HCT116 (cell line): ENCODE measurements around the gene MCC. TPM values are rescaled to one million over a fixed set of nuclear protein-coding genes. Genes with fewer than 3 reads are reported as not detected.

Experiments used
- ATAC-seq: fragments of 200-7000 bp; cut with Tn5 transposase; 2 replicates; pipeline ENCODE4 v1.9.1; 2020; ENCODE audit warnings: mild to moderate bottlenecking, moderate library complexity
- BruUV-seq: library from RNA; stranded (reverse); fragments of 400-500 nt; replicated peaks from 2 replicates; lab custom pipeline; 2021; lab: Mats Ljungman, UMichigan
- CTCF ChIA-PET: fragments of 300-600 bp; sonication (Branson Sonifier 250); formaldehyde crosslinking; loops from one replicate; lab custom pipeline; 2021; ENCODE audit warnings: antibody characterized with exemption; lab: Charles Lee
- POLR2A ChIA-PET: fragments of 300-600, 350-600 bp; sonication (Branson Sonifier 250); formaldehyde crosslinking; loops from one replicate; lab custom pipeline; 2021; ENCODE audit warnings: antibody characterized with exemption; lab: Charles Lee
- RAD21 ChIA-PET, 2 experiments: fragments of 300-600 bp; sonication (Branson Sonifier 250); formaldehyde crosslinking; loops; one replicate each; lab custom pipeline; 2023; ENCODE audit warnings: low total read pairs in 2 of 2; ENCODE audit not compliant: uncharacterized antibody in 2 of 2, unreplicated experiment in 2 of 2, low non-redundant PET in 1 of 2; lab: Charles Lee
- DNase-seq: peaks from one replicate; pipeline ENCODE4 v3.0.0-alpha.2; 2010; ENCODE audit warnings: low read depth, low spot score
- H2AFZ ChIP-seq: fragments of 200-600 bp; shearing (Covaris generic), sonication (generic); 2 replicates; pipeline ENCODE4 v1.6.1; 2017; ENCODE audit warnings: low read depth, mixed run types, mixed read lengths, antibody characterized with exemption, low read length; ENCODE audit not compliant: poor library complexity, severe bottlenecking
- H3K27ac ChIP-seq: 2 replicates; pipeline ENCODE4 v1.5.1; 2012; ENCODE audit warnings: low read depth, low read length
- H3K27me3 ChIP-seq: fragments of 200-600 bp; sonication (generic); 2 replicates; pipeline ENCODE4 v1.6.1; 2016; ENCODE audit warnings: mixed run types, low read length, mixed read lengths; ENCODE audit not compliant: insufficient read depth
- H3K36me3 ChIP-seq, 2 experiments: fragments of 200-500 bp in 1 of 2; fragments of 200-600 bp in 1 of 2; sonication (Bioruptor generic) in 1 of 2; sonication (generic) in 1 of 2; 2 replicates each; pipeline versions ENCODE4 v1.5.1 to v1.6.1; 2014 to 2016; ENCODE audit warnings: low read length in 2 of 2, inconsistent platforms in 1 of 2, mixed read lengths in 1 of 2, mixed run types in 1 of 2; ENCODE audit not compliant: insufficient read depth in 2 of 2, control insufficient read depth in 1 of 2
- H3K4me1 ChIP-seq, 2 experiments: fragments of 200-600 bp in 1 of 2; sonication (generic) in 1 of 2; 2 replicates each; pipeline versions ENCODE4 v1.5.1 to v1.6.1; 2012 to 2017; ENCODE audit warnings: low read length in 2 of 2, inconsistent platforms in 1 of 2, mild to moderate bottlenecking in 1 of 2, mixed read lengths in 1 of 2, mixed run types in 1 of 2, moderate library complexity in 1 of 2; ENCODE audit not compliant: insufficient read depth in 2 of 2, control insufficient read depth in 1 of 2
- H3K4me2 ChIP-seq: fragments of 200-600 bp; sonication (generic); 2 replicates; pipeline ENCODE4 v1.6.1; 2017; ENCODE audit warnings: mixed run types, low read length, mixed read lengths
- H3K4me3 ChIP-seq, 2 experiments: fragments of 200-600 bp in 1 of 2; sonication (generic) in 1 of 2; replicated peaks in 1 of 2; 2 replicates each; pipeline ENCODE4 v1.5.1; 2011 to 2016; ENCODE audit warnings: low read length in 2 of 2, control low read depth in 1 of 2, low read depth in 1 of 2, mild to moderate bottlenecking in 1 of 2, mixed read lengths in 1 of 2, mixed run types in 1 of 2
- H3K79me2 ChIP-seq: fragments of 200-600 bp; sonication (generic); 2 replicates; pipeline ENCODE4 v1.6.1; 2017; ENCODE audit warnings: mild to moderate bottlenecking, mixed run types, low read length, moderate library complexity, mixed read lengths; ENCODE audit not compliant: insufficient read depth
- H3K9ac ChIP-seq: fragments of 200-600 bp; sonication (generic); 2 replicates; pipeline ENCODE4 v1.6.1; 2016; ENCODE audit warnings: low read length, mixed read lengths
- H3K9me2 ChIP-seq: fragments of 200-600 bp; sonication (generic), shearing (Covaris generic); 2 replicates; pipeline ENCODE4 v1.6.1; 2017; ENCODE audit warnings: mixed run types, mild to moderate bottlenecking, moderate library complexity; ENCODE audit not compliant: insufficient read depth
- H3K9me3 ChIP-seq, 2 experiments: fragments of 200-500 bp in 1 of 2; fragments of 200-600 bp in 1 of 2; sonication (Bioruptor generic) in 1 of 2; sonication (generic) in 1 of 2; 2 replicates each; pipeline ENCODE4 v1.6.1; 2014 to 2017; ENCODE audit warnings: low read length in 2 of 2, mixed read lengths in 2 of 2, inconsistent platforms in 1 of 2, low read depth in 1 of 2, mild to moderate bottlenecking in 1 of 2, mixed run types in 1 of 2, moderate library complexity in 1 of 2; ENCODE audit not compliant: control insufficient read depth in 1 of 2, insufficient read depth in 1 of 2
- H4K20me1 ChIP-seq: fragments of 200-600 bp; sonication (generic), shearing (Covaris generic); 2 replicates; pipeline ENCODE4 v1.6.1; 2017; ENCODE audit warnings: mixed run types, mild to moderate bottlenecking, moderate library complexity; ENCODE audit not compliant: insufficient read depth
- ATF3 ChIP-seq: IDR thresholded peaks from 2 replicates; pipeline ENCODE4 v1.6.1; 2012
- CEBPB ChIP-seq: IDR thresholded peaks from 2 replicates; pipeline ENCODE4 v1.6.1; 2012; ENCODE audit warnings: low read depth
- CTCF ChIP-seq, 3 experiments: fragments of 200-600 bp in 1 of 3; sonication (generic) in 1 of 3; IDR thresholded peaks in 2 of 3; conservative IDR thresholded peaks in 1 of 3; 2 replicates each; pipeline ENCODE4 v1.5.1; 2012 to 2017; ENCODE audit warnings: low read depth in 2 of 3, low read length in 2 of 3, antibody characterized with exemption in 1 of 3, borderline replicate concordance in 1 of 3, control low read depth in 1 of 3, mild to moderate bottlenecking in 1 of 3, mixed read lengths in 1 of 3, mixed run types in 1 of 3, moderate library complexity in 1 of 3; ENCODE audit not compliant: insufficient read depth in 1 of 3
- EGR1 ChIP-seq: IDR thresholded peaks from 2 replicates; pipeline ENCODE4 v1.6.1; 2012; ENCODE audit warnings: low read depth
- ELF1 ChIP-seq: IDR thresholded peaks from 2 replicates; pipeline ENCODE4 v1.6.1; 2012; ENCODE audit warnings: low read depth, borderline replicate concordance
- EZH2 ChIP-seq: fragments of 200-600 bp; sonication (generic); IDR thresholded peaks from 2 replicates; pipeline ENCODE4 v1.6.1; 2017; ENCODE audit warnings: antibody characterized with exemption, mixed run types
- EZH2phosphoT487 ChIP-seq: fragments of 200-600 bp; IDR thresholded peaks from 2 replicates; pipeline ENCODE4 v1.6.1; 2018; ENCODE audit warnings: antibody characterized with exemption, borderline replicate concordance
- FOSL1 ChIP-seq: IDR thresholded peaks from 2 replicates; pipeline ENCODE4 v1.6.1; 2012; ENCODE audit warnings: low read depth
- MAX ChIP-seq: IDR thresholded peaks from 2 replicates; pipeline ENCODE4 v1.6.1; 2012
- POLR2A ChIP-seq: IDR thresholded peaks from 2 replicates; pipeline ENCODE4 v1.7.0; 2011; ENCODE audit warnings: borderline replicate concordance; ENCODE audit not compliant: insufficient read depth, insufficient read length; ENCODE audit errors: extremely low read depth
- RAD21 ChIP-seq: IDR thresholded peaks from 2 replicates; pipeline ENCODE4 v1.6.1; 2012; ENCODE audit warnings: low read depth, mild to moderate bottlenecking
- REST ChIP-seq: IDR thresholded peaks from 2 replicates; pipeline ENCODE4 v1.6.1; 2012; ENCODE audit warnings: low read depth
- SIN3A ChIP-seq: IDR thresholded peaks from 2 replicates; pipeline ENCODE4 v1.6.1; 2012; ENCODE audit warnings: low read depth
- SP1 ChIP-seq: IDR thresholded peaks from 2 replicates; pipeline ENCODE4 v1.6.1; 2012; ENCODE audit warnings: low read depth
- SRF ChIP-seq: IDR thresholded peaks from 2 replicates; pipeline ENCODE4 v1.6.1; 2012; ENCODE audit warnings: low read depth
- YY1 ChIP-seq: IDR thresholded peaks from 2 replicates; pipeline ENCODE4 v1.6.1; 2011; ENCODE audit warnings: low read length, low read depth, moderate library complexity, mild to moderate bottlenecking; ENCODE audit not compliant: insufficient replicate concordance; ENCODE audit errors: extremely low read depth
- ZNF274 ChIP-seq: fragments of 200-500 bp; sonication (Bioruptor generic); IDR thresholded peaks from 2 replicates; pipeline ENCODE4 v1.6.1; 2014; ENCODE audit warnings: mild to moderate bottlenecking, low read depth, low read length, inconsistent platforms
- intact Hi-C: fragments of 100-400 bp; cut with micrococcal nuclease; formaldehyde crosslinking; loops from 2 replicates; pipeline ENCODE4 v1.10.0; 2022
- total RNA-seq: library from RNA; stranded (reverse); gene quantifications from one replicate; pipeline ENCODE4 v1.2.1, GENCODE V29; 2021; ENCODE audit not compliant: unreplicated experiment

The MCC gene
- total RNA-seq, 1 experiment from 2014 or later = 20.1 TPM

GRCh38 chr5:113437111-113437510, 51.1 kb downstream of the MCC start:
- Histone ChIP-seq H3K9me3 (no peaks in the 10 kb centered on the region), H3K4me3 (no peak overlapping the region), H3K27me3 (no peaks in the 10 kb centered on the region), H3K27ac (no peak overlapping the region), H2AFZ (no peak overlapping the region), H3K36me3 (no peaks in the 10 kb centered on the region), H3K9ac (no peak overlapping the region), H3K79me2 (no peaks in the 10 kb centered on the region), H4K20me1 (no peaks in the 10 kb centered on the region), H3K4me1 (no peaks in the 10 kb centered on the region), H3K4me2 (no peak overlapping the region), H3K9me2 (no peaks in the 10 kb centered on the region)
- CTCF ChIA-PET = no interaction called here
- no TSS peak for BruUV-seq
- RAD21 ChIA-PET = no interaction called here
- ATAC-seq (no peak), DNase-seq (no peak)
- no peak for TF ChIP-seq REST
- no peak for TF ChIP-seq EZH2
- no peak for TF ChIP-seq ZNF274
- no peak for TF ChIP-seq EZH2phosphoT487
- no peak for TF ChIP-seq MAX
- no peak for TF ChIP-seq RAD21
- TF ChIP-seq SP1 = no peak
- no peak for TF ChIP-seq CTCF (IDR thresholded peaks at IDR 0.05 in 2 of 3, conservative IDR thresholded peaks at IDR 0.05 in 1 of 3; ENCODE audit: borderline replicate concordance in 1 of 3, insufficient read depth in 1 of 3, low read depth in 2 of 3, low read length in 2 of 3)
- TF ChIP-seq CEBPB = no peak
- no peak for TF ChIP-seq SIN3A
- TF ChIP-seq SRF = no peak
- no peak for TF ChIP-seq FOSL1
- no peak for TF ChIP-seq POLR2A
- no peak for TF ChIP-seq ELF1
- TF ChIP-seq ATF3 = no peak
- no peak for TF ChIP-seq EGR1
- no peak for TF ChIP-seq YY1
- POLR2A ChIA-PET = no interaction called here
- intact Hi-C loops = no loop called here
